H7 (cell line): ENCODE data around the gene IL10RA. TPM values are rescaled to one million over a fixed set of nuclear protein-coding genes. Genes with fewer than 3 reads are reported as not detected.
A peak's percentile ranks its signal among the peaks of the same experiment; 100 is the strongest.
"Not testable (repeated sequence)": the region's sequence is repeated elsewhere in the genome, so short reads cannot be mapped to it uniquely, and the experiment has no call there.

ENCODE experiments used
- DNase-seq: peaks from one replicate; pipeline ENCODE4 v3.0.0; 2012
- H3K27me3 ChIP-seq: 2 replicates; pipeline ENCODE4 v1.6.0; 2011; ENCODE audit warnings: mild to moderate bottlenecking, low read length; ENCODE audit not compliant: control insufficient read depth, insufficient read depth
- H3K36me3 ChIP-seq: replicated peaks from 2 replicates; pipeline ENCODE4 v1.5.1; 2011; ENCODE audit warnings: low read length; ENCODE audit not compliant: control insufficient read depth, insufficient read depth
- H3K4me3 ChIP-seq: 2 replicates; pipeline ENCODE4 v1.5.1; 2011; ENCODE audit warnings: low read depth, mild to moderate bottlenecking, control low read depth, low read length, moderate library complexity; ENCODE audit not compliant: insufficient read depth
- total RNA-seq: library from RNA; depleted of rRNA; stranded (reverse); fragments of >200 nt; shearing (Covaris generic); gene quantifications from 2 replicates; pipeline ENCODE4 v1.2.3, GENCODE V29; 2014; rRNA removed

IL10RA gene
- not detected in 2 replicates for total RNA-seq

GRCh38 chr11:117985953-117986887 lies at the start of gene IL10RA:
Gene IL10RA, plus strand, starts transcription at chr11:117986394. Its CDS starts 74 bp downstream, at chr11:117986468.
- peak within 1 kb of the TSS; percentile 58 for H3K4me3 ChIP-seq
- peaks cover 25% of the 10 kb centered on the region for H3K27me3 ChIP-seq
- peak; percentile 99 for DNase-seq
- no peaks in the 10 kb centered on the region for H3K36me3 ChIP-seq

- DNase-seq, result no peak
- no peaks in the 10 kb centered on the region for H3K27me3 ChIP-seq
- H3K36me3 ChIP-seq, result no peaks in the 10 kb centered on the region
- H3K4me3 ChIP-seq, result no peak overlapping the region
Observed at GRCh38 chr11:117936973-117937372, 49.2 kb upstream of the IL10RA start.

- H3K4me3 ChIP-seq, result no peak overlapping the region
- no peaks in the 10 kb centered on the region for H3K36me3 ChIP-seq
- H3K27me3 ChIP-seq, result no peaks in the 10 kb centered on the region
- DNase-seq, result no peak
Observed at GRCh38 chr11:117940736-117941135, 45.5 kb upstream of the IL10RA start.

GRCh38 chr11:117941163-117941707 lies 45.0 kb upstream of the IL10RA start:
- DNase-seq, result no peak
- Histone ChIP-seq H3K27me3 (no peaks in the 10 kb centered on the region), H3K36me3 (no peaks in the 10 kb centered on the region), H3K4me3 (no peak overlapping the region)

- no peak for DNase-seq
- H3K27me3 ChIP-seq, result no peaks in the 10 kb centered on the region
- no peak overlapping the region for H3K4me3 ChIP-seq
- no peaks in the 10 kb centered on the region for H3K36me3 ChIP-seq
Observed at GRCh38 chr11:117941976-117942654, 44.1 kb upstream of the IL10RA start.

- Histone ChIP-seq H3K4me3 (no peak overlapping the region), H3K36me3 (no peaks in the 10 kb centered on the region), H3K27me3 (no peaks in the 10 kb centered on the region)
- DNase-seq, result no peak
Observed at GRCh38 chr11:117944554-117944953, 41.6 kb upstream of the IL10RA start.

- no peaks in the 10 kb centered on the region for H3K27me3 ChIP-seq
- no peak overlapping the region for H3K4me3 ChIP-seq
- no peaks in the 10 kb centered on the region for H3K36me3 ChIP-seq
- DNase-seq, result peak; percentile 60
Observed at GRCh38 chr11:117945047-117945810, 41.0 kb upstream of the IL10RA start.

GRCh38 chr11:117946156-117946841 lies 39.9 kb upstream of the IL10RA start:
- Histone ChIP-seq H3K4me3 (no peak overlapping the region), H3K27me3 (no peaks in the 10 kb centered on the region)
- DNase-seq, result no peak

GRCh38 chr11:117946842-117947526 lies 39.2 kb upstream of the IL10RA start:
- no peaks in the 10 kb centered on the region for H3K27me3 ChIP-seq
- H3K4me3 ChIP-seq, result no peak overlapping the region
- no peaks in the 10 kb centered on the region for H3K36me3 ChIP-seq
- peak; percentile 87 for DNase-seq

More at GRCh38 chr11:117946156-117946841, 39.9 kb upstream of the IL10RA start:
- H3K36me3 ChIP-seq, result no peaks in the 10 kb centered on the region

- H3K4me3 ChIP-seq, H3K36me3 ChIP-seq, H3K27me3 ChIP-seq, DNase-seq: not testable (repeated sequence)
Observed at GRCh38 chr11:117947751-117948150, 38.4 kb upstream of the IL10RA start.

- H3K27me3 ChIP-seq, DNase-seq, H3K4me3 ChIP-seq, H3K36me3 ChIP-seq: not testable (repeated sequence)
Observed at GRCh38 chr11:117948466-117948865, 37.7 kb upstream of the IL10RA start.

- H3K4me3 ChIP-seq, result no peak overlapping the region
- no peaks in the 10 kb centered on the region for H3K27me3 ChIP-seq
- no peaks in the 10 kb centered on the region for H3K36me3 ChIP-seq
- DNase-seq, result no peak
Observed at GRCh38 chr11:117949062-117949461, 37.1 kb upstream of the IL10RA start.

- H3K4me3 ChIP-seq, result no peak overlapping the region
- no peaks in the 10 kb centered on the region for H3K27me3 ChIP-seq
- H3K36me3 ChIP-seq, result no peaks in the 10 kb centered on the region
- no peak for DNase-seq
Observed at GRCh38 chr11:117950301-117950700, 35.9 kb upstream of the IL10RA start.
